GM23248 (cell line): Measurements from ENCODE around the gene VWF.

Experiments used
- EZH2 ChIP-seq: fragments of 200-600 bp; sonication (generic); IDR thresholded peaks from 2 replicates; pipeline ENCODE4 v1.6.1; 2018; ENCODE audit warnings: antibody characterized with exemption, mild to moderate bottlenecking; ENCODE audit not compliant: insufficient read depth, poor library complexity, severe bottlenecking
- EZH2phosphoT487 ChIP-seq: fragments of 200-600 bp; sonication (generic); IDR thresholded peaks from 2 replicates; pipeline ENCODE4 v1.6.1; 2018; ENCODE audit warnings: antibody characterized with exemption, moderate library complexity, mild to moderate bottlenecking, low read depth; ENCODE audit not compliant: insufficient read depth

DNA sequence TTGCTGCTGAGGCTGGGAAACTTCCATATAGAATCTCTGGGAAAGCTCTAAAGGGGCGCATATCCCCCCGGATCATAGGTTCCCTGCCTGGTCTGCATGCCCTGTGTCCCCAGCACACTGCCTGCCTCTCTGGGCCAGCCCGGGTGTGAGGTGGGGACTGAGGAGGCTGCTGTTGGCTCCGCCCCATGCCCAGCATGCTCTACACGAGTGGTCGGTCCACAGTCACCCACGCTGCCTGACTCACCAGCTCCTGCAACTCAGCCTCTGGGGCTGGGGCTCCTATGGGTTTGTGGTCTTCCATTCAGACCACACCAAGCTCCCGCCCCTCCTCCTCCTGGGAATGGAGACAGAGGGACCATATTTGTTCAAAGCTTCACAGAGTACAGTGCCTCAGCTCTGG is 90.9 kb downstream of the VWF start:
- TF ChIP-seq EZH2 (no peak), EZH2phosphoT487 (no peak)
